Stimulated activated naive CD8-positive, alpha-beta T cell treated with anti-CD3 and anti-CD28 coated beads, Interleukin-15, amount 100 ng/mL, for 72 hours (primary cell): ENCODE data around the gene NTF4.
"Not testable (repeated sequence)": the region's sequence is repeated elsewhere in the genome, so short reads cannot be mapped to it uniquely, and the experiment has no call there.

Experiments used
- ATAC-seq: fragments of 150-1000 bp; cut with Tn5 transposase; 2 replicates; pipeline ENCODE4 v1.10.0; 2021; ENCODE audit warnings: mild to moderate bottlenecking, moderate library complexity
- DNase-seq, 2 donors: peaks; one replicate each; pipeline ENCODE4 v3.0.0; 2021 to 2022
- H3K27ac Mint-ChIP-seq, 2 donors: one replicate each; pipeline ENCODE4 v1.8.0; 2022; ENCODE audit warnings: mild to moderate bottlenecking in 2 of 2, mixed read lengths in 2 of 2, moderate library complexity in 2 of 2
- H3K27me3 Mint-ChIP-seq: one replicate; pipeline ENCODE4 v1.8.0; 2022; ENCODE audit warnings: mixed read lengths
- H3K4me1 Mint-ChIP-seq: one replicate; pipeline ENCODE4 v1.8.0; 2022; ENCODE audit warnings: mild to moderate bottlenecking, mixed read lengths
- H3K4me3 Mint-ChIP-seq, 2 donors: one replicate each; pipeline ENCODE4 v1.8.0; 2022; ENCODE audit warnings: mild to moderate bottlenecking in 2 of 2, mixed read lengths in 2 of 2, moderate library complexity in 1 of 2
- H3K9me3 Mint-ChIP-seq, 2 donors: one replicate each; pipeline ENCODE4 v1.8.0; 2022; ENCODE audit warnings: mixed read lengths in 2 of 2

NTF4 gene

DNA sequence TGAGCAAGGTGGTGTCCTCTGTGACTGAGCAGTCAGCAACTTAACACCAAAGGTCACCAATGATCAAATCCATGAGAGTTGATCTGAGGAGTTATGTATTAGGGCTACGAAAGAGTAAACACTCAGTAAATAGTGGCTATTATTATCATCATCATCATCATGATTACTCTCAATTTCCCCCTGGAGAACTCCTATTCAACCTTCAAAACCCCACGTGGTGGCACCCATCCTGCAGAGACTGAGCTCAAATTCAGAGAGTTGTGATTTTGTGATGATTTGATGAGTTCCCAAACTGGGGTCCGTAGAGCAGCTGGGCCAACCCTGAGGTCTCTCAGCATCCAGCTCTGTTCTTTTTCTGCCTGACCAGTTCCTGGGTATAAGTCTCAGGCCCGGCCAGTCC lies 14.8 kb downstream of the NTF4 start:
- not testable (repeated sequence) for H3K27ac Mint-ChIP-seq

DNA sequence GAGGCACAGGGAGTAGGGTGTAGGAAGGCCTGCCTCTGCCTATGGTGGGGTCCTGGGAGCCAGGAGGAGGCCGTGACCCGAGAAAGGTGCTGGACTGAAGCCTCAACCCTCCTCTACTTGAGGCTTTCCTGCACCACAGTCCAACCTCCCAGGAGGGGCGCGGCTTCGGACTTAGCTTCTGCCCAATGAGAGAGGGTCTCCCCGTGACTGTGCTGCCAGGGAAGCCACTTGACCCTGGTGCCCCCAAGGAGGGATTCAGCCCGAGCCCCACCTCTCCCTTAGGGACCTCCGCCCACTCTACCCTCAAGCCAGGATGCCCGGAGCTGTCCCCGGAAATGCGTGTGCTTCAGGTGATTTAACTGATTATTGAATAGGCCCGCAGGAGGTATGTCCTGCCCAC lies 15.6 kb downstream of the NTF4 start, which contains the start of gene CGB8:
TSS of gene CGB8 (minus strand) at position 101 of the 400 bp plus-strand sequence. CDS start 372 bp downstream, outside the sequence.
- not testable (repeated sequence) for H3K4me1 Mint-ChIP-seq, DNase-seq, H3K9me3 Mint-ChIP-seq, H3K27ac Mint-ChIP-seq, H3K4me3 Mint-ChIP-seq, H3K27me3 Mint-ChIP-seq, ATAC-seq

More for the DNA sequence above, 14.8 kb downstream of the NTF4 start:
- DNase-seq, H3K4me1 Mint-ChIP-seq, H3K4me3 Mint-ChIP-seq, H3K27me3 Mint-ChIP-seq, ATAC-seq, H3K9me3 Mint-ChIP-seq: not testable (repeated sequence)

DNA sequence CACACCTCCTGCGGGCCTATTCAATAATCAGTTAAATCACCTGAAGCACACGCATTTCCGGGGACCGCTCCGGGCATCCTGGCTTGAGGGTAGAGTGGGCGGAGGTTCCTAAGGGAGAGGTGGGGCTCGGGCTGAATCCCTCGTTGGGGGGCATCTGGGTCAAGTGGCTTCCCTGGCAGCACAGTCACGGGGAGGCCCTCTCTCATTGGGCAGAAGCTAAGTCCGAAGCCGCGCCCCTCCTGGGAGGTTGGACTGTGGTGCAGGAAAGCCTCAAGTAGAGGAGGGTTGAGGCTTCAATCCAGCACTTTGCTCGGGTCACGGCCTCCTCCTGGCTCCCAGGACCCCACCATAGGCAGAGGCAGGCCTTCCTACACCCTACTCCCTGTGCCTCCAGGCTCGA lies 21.1 kb downstream of the NTF4 start, which contains the start of gene CGB5:
TSS of gene CGB5 (plus strand) at position 301 of the 400 bp plus-strand sequence. CDS start 362 bp downstream, outside the sequence.
- H3K4me1 Mint-ChIP-seq, ATAC-seq, H3K9me3 Mint-ChIP-seq, DNase-seq, H3K27ac Mint-ChIP-seq, H3K27me3 Mint-ChIP-seq, H3K4me3 Mint-ChIP-seq: not testable (repeated sequence)

DNA sequence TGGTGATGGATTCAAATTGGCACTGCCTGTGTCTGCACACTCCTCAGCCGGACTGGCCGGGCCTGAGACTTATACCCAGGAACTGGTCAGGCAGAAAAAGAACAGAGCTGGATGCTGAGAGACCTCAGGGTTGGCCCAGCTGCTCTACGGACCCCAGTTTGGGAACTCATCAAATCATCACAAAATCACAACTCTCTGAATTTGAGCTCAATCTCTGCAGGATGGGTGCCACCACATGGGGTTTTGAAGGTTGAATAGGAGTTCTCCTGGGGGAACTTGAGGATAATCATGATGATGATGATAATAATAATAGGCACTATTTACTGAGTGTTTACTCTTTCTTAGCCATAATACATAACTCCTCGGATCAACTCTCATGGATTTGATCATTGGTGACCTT lies 22.0 kb downstream of the NTF4 start:
- H3K4me1 Mint-ChIP-seq, H3K9me3 Mint-ChIP-seq, H3K27me3 Mint-ChIP-seq, ATAC-seq, DNase-seq, H3K27ac Mint-ChIP-seq, H3K4me3 Mint-ChIP-seq: not testable (repeated sequence)

DNA sequence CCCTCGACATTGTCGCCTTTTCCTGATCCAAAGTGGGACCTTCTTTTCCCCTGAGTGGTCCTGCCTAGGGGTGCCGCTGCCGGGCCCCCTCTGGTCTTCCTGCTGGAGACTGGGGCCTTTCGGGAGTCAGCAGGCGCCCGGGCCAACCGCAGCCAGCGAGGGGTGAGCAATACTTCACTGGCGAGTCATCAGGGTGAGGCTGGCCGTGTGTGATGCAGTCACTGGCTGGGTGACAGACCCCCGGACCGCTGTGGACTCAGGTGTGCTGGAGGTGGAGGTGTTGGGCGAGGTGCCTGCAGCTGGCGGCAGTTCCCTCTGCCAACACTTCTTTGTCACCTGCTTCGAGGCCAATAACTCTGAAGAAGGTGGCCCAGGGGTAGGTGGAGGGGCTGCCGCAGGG lies 22.4 kb downstream of the NTF4 start:
- no peaks in the 10 kb centered on the region for H3K4me1 Mint-ChIP-seq
- H3K9me3 Mint-ChIP-seq = no peaks in the 10 kb centered on the region
- DNase-seq (no peak), ATAC-seq (no peak)
- no peaks in the 10 kb centered on the region for H3K27me3 Mint-ChIP-seq
- H3K27ac Mint-ChIP-seq = no peak overlapping the region
- no peak overlapping the region for H3K4me3 Mint-ChIP-seq

DNA sequence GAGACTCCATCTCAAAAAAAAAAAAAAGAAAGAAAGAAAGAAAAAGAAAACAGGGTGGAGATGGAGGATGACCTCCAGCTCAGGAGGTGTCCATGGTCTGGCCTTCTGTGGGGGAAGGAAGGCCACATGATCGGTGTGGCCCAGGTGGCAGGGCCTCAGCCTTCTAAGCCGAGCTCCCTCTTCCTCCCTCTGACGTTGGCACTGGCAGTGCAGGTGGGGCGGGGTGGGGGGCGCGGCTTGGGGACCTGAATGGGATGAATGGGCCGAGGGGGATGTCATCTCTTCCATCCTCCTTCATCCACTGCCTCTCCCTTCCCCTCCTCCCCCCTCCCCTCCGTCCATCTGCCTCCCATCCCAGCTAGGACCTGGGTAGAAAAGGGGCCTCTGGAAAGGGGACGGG lies 24.9 kb downstream of the NTF4 start:
- not testable (repeated sequence) for DNase-seq, H3K4me3 Mint-ChIP-seq, H3K9me3 Mint-ChIP-seq, ATAC-seq, H3K27ac Mint-ChIP-seq, H3K4me1 Mint-ChIP-seq, H3K27me3 Mint-ChIP-seq

DNA sequence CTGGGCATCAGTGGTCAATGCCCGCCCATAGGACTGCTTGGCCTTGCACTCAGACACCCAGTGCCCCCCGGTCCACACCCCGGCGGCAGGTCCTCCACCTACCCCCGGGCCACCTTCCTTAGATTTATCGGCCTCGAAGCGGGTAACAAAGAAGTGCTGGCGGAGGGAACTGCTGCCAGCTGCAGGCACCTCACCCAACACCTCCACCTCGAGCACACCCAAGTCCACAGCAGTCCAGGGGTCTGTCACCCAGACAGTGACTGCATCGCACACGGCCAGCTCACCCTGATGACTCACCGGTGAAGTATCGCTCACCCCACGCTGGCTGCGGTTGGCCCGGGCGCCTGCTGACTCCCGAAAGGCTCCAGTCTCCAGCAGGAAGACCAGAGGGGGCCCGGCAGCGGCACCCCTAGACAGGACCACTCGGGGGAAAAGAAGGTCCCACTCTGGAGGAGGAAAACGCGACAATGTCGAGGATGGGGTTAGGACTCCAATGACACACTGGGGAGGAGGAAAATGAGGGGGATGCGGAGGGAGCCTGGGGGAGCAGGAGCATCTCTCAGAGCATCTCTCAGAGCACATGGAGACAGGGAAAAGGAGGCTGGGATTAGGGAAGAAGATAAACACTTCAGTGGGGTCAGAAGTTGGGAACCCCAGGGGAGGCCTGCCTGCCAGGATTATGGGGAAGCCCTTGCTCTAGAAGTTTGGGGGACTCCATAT lies 25.9 kb downstream of the NTF4 start:
- H3K27ac Mint-ChIP-seq, DNase-seq, H3K9me3 Mint-ChIP-seq, ATAC-seq, H3K4me1 Mint-ChIP-seq, H3K27me3 Mint-ChIP-seq, H3K4me3 Mint-ChIP-seq: not testable (repeated sequence)

DNA sequence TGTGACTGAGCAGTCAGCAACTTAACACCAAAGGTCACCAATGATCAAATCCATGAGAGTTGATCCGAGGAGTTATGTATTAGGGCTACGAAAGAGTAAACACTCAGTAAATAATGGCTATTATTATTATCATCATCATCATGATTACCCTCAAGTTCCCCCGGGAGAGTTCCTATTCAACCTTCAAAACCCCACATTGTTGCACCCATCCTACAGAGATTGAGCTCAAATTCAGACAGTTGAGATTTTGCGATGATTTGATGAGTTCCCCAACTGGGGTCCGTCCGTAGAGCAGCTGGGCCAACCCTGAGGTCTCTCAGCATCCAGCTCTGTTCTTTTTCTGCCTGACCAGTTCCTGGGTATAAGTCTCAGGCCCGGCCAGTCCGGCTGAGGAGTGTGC lies 26.5 kb downstream of the NTF4 start:
- not testable (repeated sequence) for H3K4me3 Mint-ChIP-seq, H3K9me3 Mint-ChIP-seq, H3K27ac Mint-ChIP-seq, DNase-seq, H3K4me1 Mint-ChIP-seq, H3K27me3 Mint-ChIP-seq, ATAC-seq

DNA sequence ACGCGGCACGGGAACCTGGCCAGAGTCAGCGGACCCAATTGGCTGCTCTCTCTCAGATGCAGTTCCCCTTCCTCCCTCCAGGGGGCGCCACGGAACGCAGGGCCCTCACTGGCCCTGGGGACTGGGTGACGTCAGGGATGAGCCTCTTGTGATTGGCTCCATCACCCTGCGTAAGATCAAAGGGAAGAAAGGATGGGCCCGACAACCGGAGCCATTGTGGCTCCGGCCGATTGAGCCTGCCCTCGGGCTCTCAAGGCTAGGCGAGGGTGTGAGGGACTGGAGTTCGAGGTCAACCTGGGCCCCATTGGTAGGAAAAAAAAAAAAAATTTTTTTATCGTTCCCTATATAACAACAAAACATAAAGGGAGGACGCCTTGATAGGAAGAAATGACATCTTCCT lies 27.8 kb downstream of the NTF4 start, which contains the start of gene CGB1:
TSS of gene CGB1 (minus strand) at position 81 of the 400 bp plus-strand sequence. CDS start 184 bp downstream, outside the sequence.
- peak; percentile 75 for ATAC-seq
- not testable (repeated sequence) for H3K4me3 Mint-ChIP-seq, H3K4me1 Mint-ChIP-seq

DNA sequence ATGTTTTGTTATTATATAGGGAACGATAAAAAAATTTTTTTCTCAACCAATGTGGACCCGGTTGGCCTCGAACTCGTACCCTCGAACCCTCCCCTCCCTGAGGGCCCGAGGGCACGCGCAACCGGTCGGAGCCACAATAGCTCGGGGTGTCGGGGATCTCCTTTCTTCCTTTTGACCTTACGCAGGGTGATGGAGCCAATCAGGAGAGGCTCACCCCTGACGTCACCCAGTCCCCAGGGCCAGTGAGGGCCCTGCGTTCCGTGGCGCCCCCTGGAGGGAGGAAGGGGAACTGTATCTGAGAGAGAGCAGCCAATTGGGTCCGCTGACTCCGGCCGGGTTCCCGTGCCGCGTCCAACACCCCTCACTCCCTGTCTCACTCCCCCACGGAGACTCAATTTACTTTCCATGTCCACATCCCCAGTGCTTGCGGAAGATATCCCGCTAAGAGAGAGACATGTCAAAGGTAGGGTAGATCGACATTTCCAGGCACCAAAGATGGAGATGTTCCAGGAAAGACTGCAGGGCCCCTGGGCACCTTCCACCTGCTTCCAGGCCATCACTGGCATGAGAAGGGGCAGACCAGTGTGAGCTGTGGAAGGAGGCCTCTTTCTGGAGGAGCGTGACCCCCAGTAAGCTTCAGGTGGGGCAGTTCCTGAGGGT lies 32.8 kb downstream of the NTF4 start, which contains the start of gene CGB2:
TSS of gene CGB2 (plus strand) at position 249 of the 660 bp plus-strand sequence. CDS start at position 455, 206 bp downstream.
- peak within 1 kb of the TSS; percentile 75 to 82 for H3K4me3 Mint-ChIP-seq
- DNase-seq = peak; percentile 88 to 91
- ATAC-seq = peak; percentile 97
- H3K9me3 Mint-ChIP-seq, H3K27me3 Mint-ChIP-seq: not testable (repeated sequence)
- H3K27ac Mint-ChIP-seq = peak within 1 kb of the TSS; percentile 88 to 100
- peaks cover 10% of the 10 kb centered on the region for H3K4me1 Mint-ChIP-seq

More for the DNA sequence above, 27.8 kb downstream of the NTF4 start, which contains the start of gene CGB1:
- peak within 1 kb of the TSS in 1 of 2 donors; percentile 82 for H3K27ac Mint-ChIP-seq
- H3K9me3 Mint-ChIP-seq, H3K27me3 Mint-ChIP-seq: not testable (repeated sequence)
- DNase-seq = peak; percentile 68 to 76

DNA sequence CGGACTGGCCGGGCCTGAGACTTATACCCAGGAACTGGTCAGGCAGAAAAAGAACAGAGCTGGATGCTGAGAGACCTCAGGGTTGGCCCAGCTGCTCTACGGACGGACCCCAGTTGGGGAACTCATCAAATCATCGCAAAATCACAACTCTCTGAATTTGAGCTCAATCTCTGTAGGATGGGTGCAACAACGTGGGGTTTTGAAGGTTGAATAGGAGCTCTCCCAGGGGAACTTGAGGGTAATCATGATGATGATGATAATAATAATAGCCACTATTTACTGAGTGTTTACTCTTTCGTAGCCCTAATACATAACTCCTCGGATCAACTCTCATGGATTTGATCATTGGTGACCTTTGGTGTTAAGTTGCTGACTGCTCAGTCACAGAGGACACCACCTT lies 34.3 kb downstream of the NTF4 start:
- not testable (repeated sequence) for ATAC-seq, H3K27ac Mint-ChIP-seq

DNA sequence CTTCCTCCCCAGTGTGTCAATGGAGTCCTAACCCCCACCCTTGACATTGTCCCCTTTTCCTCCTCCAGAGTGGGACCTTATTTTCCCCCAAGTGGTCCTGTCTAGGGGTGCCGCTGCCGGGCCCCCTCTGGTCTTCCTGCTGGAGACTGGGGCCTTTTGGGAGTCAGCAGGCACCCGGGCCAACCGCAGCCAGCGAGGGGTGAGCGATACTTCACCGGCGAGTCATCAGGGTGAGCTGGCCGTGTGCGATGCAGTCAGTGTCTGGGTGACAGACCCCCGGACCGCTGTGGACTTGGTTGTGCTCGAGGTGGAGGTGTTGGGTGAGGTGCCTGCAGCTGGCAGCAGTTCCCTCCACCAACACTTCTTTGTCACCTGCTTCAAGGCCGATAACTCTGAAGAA lies 34.9 kb downstream of the NTF4 start:
- H3K9me3 Mint-ChIP-seq, DNase-seq: not testable (repeated sequence)

More for the DNA sequence above, 34.3 kb downstream of the NTF4 start:
- not testable (repeated sequence) for DNase-seq, H3K27me3 Mint-ChIP-seq, H3K4me3 Mint-ChIP-seq, H3K9me3 Mint-ChIP-seq
- H3K4me1 Mint-ChIP-seq = peaks cover 10% of the 10 kb centered on the region

DNA sequence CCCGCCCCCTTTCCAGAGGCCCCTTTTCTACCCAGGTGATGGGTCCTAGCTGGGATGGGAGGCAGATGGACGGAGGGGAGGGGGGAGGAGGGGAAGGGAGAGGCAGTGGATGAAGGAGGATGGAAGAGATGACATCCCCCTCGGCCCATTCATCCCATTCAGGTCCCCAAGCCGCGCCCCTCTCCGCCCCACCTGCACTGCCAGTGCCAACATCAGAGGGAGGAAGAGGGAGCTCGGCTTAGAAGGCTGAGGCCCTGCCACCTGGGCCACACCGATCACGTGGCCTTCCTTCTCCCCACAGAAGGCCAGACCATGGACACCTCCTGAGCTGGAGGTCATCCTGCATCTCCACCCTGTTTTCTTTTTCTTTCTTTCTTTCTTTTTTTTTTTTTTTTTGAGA lies 35.9 kb downstream of the NTF4 start:
- DNase-seq, H3K4me3 Mint-ChIP-seq, ATAC-seq, H3K27me3 Mint-ChIP-seq, H3K27ac Mint-ChIP-seq, H3K9me3 Mint-ChIP-seq: not testable (repeated sequence)
- peaks cover 10% of the 10 kb centered on the region for H3K4me1 Mint-ChIP-seq

More for the DNA sequence above, 34.9 kb downstream of the NTF4 start:
- H3K27me3 Mint-ChIP-seq, H3K4me3 Mint-ChIP-seq, ATAC-seq: not testable (repeated sequence)
- Mint-ChIP-seq H3K4me1 (peaks cover 10% of the 10 kb centered on the region), H3K27ac (peak overlapping the region in 1 of 2 donors; percentile 68)

DNA sequence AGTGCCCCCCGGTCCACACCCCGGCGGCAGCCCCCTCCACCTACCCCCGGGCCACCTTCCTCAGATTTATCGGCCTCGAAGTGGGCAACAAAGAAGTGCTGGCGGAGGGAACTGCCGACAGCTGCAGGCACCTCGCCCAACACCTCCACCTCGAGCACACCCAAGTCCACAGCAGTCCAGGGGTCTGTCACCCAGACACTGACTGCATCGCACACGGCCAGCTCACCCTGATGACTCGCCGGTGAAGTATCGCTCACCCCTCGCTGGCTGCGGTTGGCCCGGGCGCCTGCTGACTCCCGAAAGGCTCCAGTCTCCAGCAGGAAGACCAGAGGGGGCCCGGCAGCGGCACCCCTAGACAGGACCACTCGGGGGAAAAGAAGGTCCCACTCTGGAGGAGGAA lies 39.0 kb downstream of the NTF4 start:
- not testable (repeated sequence) for H3K9me3 Mint-ChIP-seq, H3K27ac Mint-ChIP-seq, H3K4me3 Mint-ChIP-seq, H3K27me3 Mint-ChIP-seq, DNase-seq, ATAC-seq
- H3K4me1 Mint-ChIP-seq = peaks cover 11% of the 10 kb centered on the region

DNA sequence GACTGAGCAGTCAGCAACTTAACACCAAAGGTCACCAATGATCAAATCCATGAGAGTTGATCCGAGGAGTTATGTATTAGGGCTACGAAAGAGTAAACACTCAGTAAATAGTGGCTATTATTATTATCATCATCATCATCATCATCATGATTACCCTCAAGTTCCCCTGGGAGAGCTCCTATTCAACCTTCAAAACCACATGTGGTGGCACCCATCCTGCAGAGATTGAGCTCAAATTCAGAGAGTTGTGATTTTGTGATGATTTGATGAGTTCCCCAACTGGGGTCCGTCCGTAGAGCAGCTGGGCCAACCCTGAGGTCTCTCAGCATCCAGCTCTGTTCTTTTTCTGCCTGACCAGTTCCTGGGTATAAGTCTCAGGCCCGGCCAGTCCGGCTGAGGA lies 39.5 kb downstream of the NTF4 start:
- H3K27ac Mint-ChIP-seq, ATAC-seq, H3K4me3 Mint-ChIP-seq, H3K9me3 Mint-ChIP-seq, DNase-seq, H3K27me3 Mint-ChIP-seq: not testable (repeated sequence)
- H3K4me1 Mint-ChIP-seq = peaks cover 15% of the 10 kb centered on the region

DNA sequence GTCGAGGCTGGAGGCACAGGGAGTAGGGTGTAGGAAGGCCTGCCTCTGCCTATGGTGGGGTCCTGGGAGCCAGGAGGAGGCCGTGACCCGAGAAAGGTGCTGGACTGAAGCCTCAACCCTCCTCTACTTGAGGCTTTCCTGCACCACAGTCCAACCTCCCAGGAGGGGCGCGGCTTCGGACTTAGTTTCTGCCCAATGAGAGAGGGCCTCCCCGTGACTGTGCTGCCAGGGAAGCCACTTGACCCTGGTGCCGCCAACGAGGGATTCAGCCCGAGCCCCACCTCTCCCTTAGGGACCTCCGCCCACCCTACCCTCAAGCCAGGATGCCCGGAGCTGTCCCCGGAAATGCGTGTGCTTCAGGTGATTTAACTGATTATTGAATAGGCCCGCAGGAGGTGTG lies 40.4 kb downstream of the NTF4 start, which contains the start of gene CGB3:
TSS of gene CGB3 (minus strand) at position 101 of the 400 bp plus-strand sequence. CDS start 362 bp downstream, outside the sequence.
- not testable (repeated sequence) for ATAC-seq
- H3K4me1 Mint-ChIP-seq = peaks cover 22% of the 10 kb centered on the region

More for the DNA sequence above, 40.4 kb downstream of the NTF4 start, which contains the start of gene CGB3:
- not testable (repeated sequence) for DNase-seq, H3K4me3 Mint-ChIP-seq, H3K9me3 Mint-ChIP-seq, H3K27ac Mint-ChIP-seq
- peaks cover 13% of the 10 kb centered on the region for H3K27me3 Mint-ChIP-seq
